Measurements from ENCODE around the gene LEFTY1.

The LEFTY1 gene

GRCh38 chr1:225872075-225872430 is 16.9 kb downstream of the LEFTY1 start:
- Histone ChIP-seq H3K27me3 (no peaks in the 10 kb centered on the region), H3K36me3 (peaks cover 56 to 90% (median 87%) of the 10 kb centered on the region in 3 donors), H3K4me1 (peaks cover 0 to 5% (median 3%) of the 10 kb centered on the region in 4 donors), H3K27ac (no peak overlapping the region), H3K9me3 (no peaks in the 10 kb centered on the region), H3K4me3 (no peak overlapping the region)
- TF ChIP-seq CTCF (IDR thresholded peaks at IDR 0.05), result no peak
- DNase-seq, result no peak
- intact Hi-C loops (cut with DNase I; ENCODE audit: low total_unique reads), result no loop called here

- TF ChIP-seq CTCF (IDR thresholded peaks at IDR 0.05), result no peak
- H3K9me3 ChIP-seq, result no peaks in the 10 kb centered on the region
- DNase-seq, result no peak
- H3K36me3 ChIP-seq, result peaks cover 61 to 93% (median 90%) of the 10 kb centered on the region in 3 donors
- intact Hi-C loops (cut with DNase I; ENCODE audit: low total_unique reads), result no loop called here
- no peaks in the 10 kb centered on the region for H3K27me3 ChIP-seq
- H3K27ac ChIP-seq, result no peak overlapping the region
- no peak overlapping the region for H3K4me3 ChIP-seq
- H3K4me1 ChIP-seq, result no peaks in the 10 kb centered on the region
Observed at GRCh38 chr1:225871359-225872074, 17.4 kb downstream of the LEFTY1 start.

- intact Hi-C loops (cut with DNase I; ENCODE audit: low total_unique reads), result no loop called here
- Histone ChIP-seq H3K4me1 (no peaks in the 10 kb centered on the region), H3K27me3 (no peaks in the 10 kb centered on the region), H3K27ac (no peak overlapping the region), H3K36me3 (peaks cover 65 to 95% (median 95%) of the 10 kb centered on the region in 3 donors), H3K4me3 (no peak overlapping the region), H3K9me3 (no peaks in the 10 kb centered on the region)
- no peak for TF ChIP-seq CTCF (IDR thresholded peaks at IDR 0.05)
- no peak for DNase-seq
Observed at GRCh38 chr1:225870911-225871310, 18.0 kb downstream of the LEFTY1 start.

GRCh38 chr1:225868631-225869330 is 20.2 kb downstream of the LEFTY1 start:
- no peak for TF ChIP-seq CTCF (IDR thresholded peaks at IDR 0.05)
- no peak overlapping the region for H3K4me3 ChIP-seq
- DNase-seq, result no peak
- H3K9me3 ChIP-seq, result no peaks in the 10 kb centered on the region
- H3K27me3 ChIP-seq, result no peaks in the 10 kb centered on the region
- intact Hi-C loops (cut with DNase I; ENCODE audit: low total_unique reads), result no loop called here
- H3K36me3 ChIP-seq, result peaks cover 66 to 97% (median 89%) of the 10 kb centered on the region in 3 donors
- H3K27ac ChIP-seq, result no peak overlapping the region
- peaks cover 0 to 5% (median 2%) of the 10 kb centered on the region in 4 donors for H3K4me1 ChIP-seq

- Histone ChIP-seq H3K4me3 (no peak overlapping the region), H3K36me3 (peaks cover 59 to 100% (median 84%) of the 10 kb centered on the region in 3 donors), H3K27me3 (no peaks in the 10 kb centered on the region), H3K27ac (no peak overlapping the region), H3K4me1 (peaks cover 0 to 17% (median 2%) of the 10 kb centered on the region in 4 donors), H3K9me3 (no peaks in the 10 kb centered on the region)
- TF ChIP-seq CTCF (IDR thresholded peaks at IDR 0.05), result no peak
- no peak for DNase-seq
- intact Hi-C loops (cut with DNase I; ENCODE audit: low total_unique reads), result no loop called here
Observed at GRCh38 chr1:225866981-225867380, 22.0 kb downstream of the LEFTY1 start.
